HTERT RPE-1 (cell line): ENCODE data around the gene GGA3.

Experiments used
- in situ Hi-C: fragments of 300-500 bp; cut with MboI; formaldehyde crosslinking; loops from 4 replicates; pipeline ENCODE4 v1.14.3; 2020; ENCODE audit warnings: low sequenced_read_pairs

Gene GGA3

DNA sequence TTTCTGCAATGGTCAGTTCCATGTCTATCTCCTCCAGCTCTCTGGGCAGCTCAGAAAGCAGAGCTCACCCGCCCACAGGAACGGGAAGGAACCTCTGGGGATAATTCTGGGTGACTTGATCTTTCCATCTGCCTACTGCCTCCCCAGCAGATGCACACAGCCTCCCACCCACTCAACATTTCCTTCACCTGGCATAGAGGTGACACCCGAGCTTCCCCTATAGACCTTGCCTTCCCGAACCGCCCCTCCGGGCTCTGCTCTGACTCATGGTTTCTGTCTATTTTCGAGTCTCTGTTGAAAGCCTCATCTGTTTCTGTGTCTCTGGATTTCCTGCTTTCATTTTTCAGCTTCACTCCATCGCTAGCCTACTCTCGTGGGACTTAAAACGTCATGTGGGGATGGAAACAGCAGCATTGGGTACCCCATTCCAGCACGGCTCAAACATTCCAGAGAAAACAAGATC lies 11.4 kb downstream of the GGA3 start:
- in situ Hi-C loops = no loop called here

DNA sequence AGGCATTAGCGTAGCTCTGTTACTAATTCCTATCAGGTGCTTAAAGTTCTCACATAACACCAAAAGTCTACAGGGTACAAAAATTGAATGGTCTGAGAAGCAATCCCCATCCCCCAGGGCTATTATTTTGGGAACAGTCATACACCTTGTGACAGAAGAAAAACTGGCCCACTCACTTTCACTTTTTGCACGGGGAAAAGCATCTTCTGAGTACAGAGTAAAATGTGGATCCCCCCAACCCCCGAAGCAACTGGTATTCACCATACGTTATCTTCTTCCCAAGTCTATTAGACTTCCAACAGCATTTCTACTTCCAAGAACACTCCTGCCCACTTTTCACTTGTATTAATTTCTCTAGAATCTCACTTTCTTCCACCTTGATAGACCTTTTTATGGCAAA lies 11.8 kb downstream of the GGA3 start:
- in situ Hi-C loops = no loop called here

GRCh38 chr17:75246404-75246803 lies 15.0 kb downstream of the GGA3 start:
- in situ Hi-C loops = no loop called here

DNA sequence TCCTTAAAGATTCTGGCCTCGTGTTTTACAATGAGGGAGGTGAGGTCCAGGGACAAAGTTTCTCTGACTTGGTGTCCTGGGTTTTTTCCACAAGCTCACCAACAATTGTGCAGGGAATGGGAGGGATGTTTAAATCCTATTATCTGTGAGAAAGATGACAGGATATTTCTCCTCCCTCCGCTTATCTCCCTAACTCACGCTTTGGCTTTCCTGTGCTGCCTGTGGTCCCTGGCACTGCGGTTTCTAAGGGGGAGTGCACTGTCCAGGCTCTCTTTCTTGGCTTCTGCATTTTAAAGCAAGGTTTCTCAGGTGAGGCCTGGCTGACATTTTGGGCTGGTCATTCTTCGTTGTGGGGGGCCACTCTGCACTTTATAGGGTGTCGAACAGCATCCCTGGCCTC lies 16.4 kb downstream of the GGA3 start:
- in situ Hi-C loops = no loop called here

DNA sequence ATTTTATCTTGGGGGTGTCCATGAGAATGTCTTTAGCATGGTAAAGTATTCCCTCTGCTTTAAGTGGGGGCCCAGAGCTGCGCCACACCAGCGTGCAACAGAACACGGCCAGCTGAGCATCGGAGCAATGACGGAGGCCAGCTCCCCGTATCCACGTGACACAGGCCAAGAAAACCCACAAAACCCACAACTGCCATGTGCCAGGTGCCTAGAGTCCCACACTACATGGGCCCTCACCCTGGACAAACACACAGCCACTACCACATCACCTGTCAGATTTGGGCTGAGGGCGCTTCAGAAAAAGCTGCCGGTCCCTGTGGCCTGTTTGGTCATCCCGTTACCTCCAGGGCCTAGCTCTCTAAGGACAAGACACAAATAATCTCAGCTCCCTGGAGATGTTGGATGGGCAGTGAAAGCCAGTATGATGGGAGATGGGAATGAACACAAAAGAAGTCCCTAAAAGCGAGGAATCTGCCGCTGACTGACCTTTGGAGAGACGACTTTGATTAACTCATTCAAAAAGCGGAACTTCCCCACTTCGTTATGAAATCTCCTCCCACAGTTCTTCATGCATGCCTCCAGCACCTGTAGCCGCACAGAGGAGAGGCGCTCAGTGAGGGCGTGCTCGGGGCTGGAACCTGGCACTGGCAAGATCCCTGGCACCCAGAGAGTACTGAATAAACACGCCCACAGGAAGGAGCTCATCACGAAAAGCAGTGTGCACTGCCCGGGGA lies 17.1 kb downstream of the GGA3 start:
- in situ Hi-C loops = no loop called here

GRCh38 chr17:75242461-75243042 lies 18.9 kb downstream of the GGA3 start:
- in situ Hi-C loops = no loop called here

- in situ Hi-C loops = no loop called here
Observed at GRCh38 chr17:75241996-75242460, 19.4 kb downstream of the GGA3 start.

GRCh38 chr17:75241502-75241901 lies 19.9 kb downstream of the GGA3 start:
- in situ Hi-C loops = no loop called here

GRCh38 chr17:75241143-75241430 lies 20.3 kb downstream of the GGA3 start:
- in situ Hi-C loops = no loop called here

DNA sequence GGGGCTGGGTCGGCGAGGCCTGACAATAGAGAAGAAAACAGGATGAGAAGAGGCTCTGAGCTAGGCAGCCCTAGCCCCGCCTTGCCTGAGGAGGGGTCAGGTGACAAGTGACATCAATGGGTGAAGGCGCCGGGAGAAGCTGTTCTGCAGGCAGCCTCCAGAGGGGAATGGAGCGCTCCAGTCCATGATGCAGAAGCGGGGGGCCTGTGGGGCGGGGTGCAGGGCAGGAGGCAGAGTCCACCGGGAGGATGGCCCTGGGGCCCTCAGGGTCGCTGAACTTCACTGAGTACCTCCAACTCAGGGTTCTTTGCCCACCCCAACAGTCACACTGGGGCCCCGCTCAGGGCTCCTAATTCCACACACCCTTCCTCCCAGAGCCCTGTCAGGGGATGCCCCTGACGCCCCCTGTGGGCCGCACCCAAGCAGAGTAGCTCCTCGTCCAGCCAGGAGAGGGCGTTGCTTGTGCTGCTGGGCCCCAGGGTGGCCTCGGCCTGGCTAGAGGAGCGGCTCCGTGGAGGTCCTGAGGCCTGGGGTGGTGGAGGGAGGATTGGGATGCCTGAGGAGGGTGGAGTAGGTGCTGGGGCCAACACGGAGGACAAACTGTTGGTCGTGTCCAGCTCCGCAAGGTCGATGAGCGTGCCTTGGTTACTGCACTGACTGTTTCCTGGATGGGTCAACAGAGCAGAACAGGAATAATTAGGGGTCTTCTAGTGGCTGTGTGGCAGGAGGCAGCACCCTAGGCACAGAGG lies 20.8 kb downstream of the GGA3 start:
- in situ Hi-C loops = no loop called here

- in situ Hi-C loops = no loop called here
Observed at GRCh38 chr17:75239778-75240393, 21.5 kb downstream of the GGA3 start.

DNA sequence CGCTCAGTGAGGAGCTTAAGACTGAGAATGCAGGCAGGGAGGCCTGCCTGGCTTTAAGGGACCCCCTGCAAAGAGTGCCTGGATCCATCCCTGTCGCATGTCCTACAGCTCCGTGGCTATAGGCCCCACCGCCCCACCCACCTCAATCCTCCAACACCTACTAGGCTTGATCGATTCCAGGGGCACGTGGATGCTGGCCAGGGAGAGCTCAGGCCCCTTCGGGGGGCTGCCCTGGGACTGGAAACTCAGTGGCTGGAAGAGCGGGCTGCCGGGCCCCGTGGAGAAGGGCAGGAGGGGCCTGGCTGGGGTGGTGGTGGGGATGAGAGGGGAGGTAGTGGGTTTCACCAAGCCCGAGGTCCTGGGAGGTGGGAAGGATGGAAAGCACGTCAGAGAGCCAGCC lies 22.2 kb downstream of the GGA3 start:
- in situ Hi-C loops = no loop called here

DNA sequence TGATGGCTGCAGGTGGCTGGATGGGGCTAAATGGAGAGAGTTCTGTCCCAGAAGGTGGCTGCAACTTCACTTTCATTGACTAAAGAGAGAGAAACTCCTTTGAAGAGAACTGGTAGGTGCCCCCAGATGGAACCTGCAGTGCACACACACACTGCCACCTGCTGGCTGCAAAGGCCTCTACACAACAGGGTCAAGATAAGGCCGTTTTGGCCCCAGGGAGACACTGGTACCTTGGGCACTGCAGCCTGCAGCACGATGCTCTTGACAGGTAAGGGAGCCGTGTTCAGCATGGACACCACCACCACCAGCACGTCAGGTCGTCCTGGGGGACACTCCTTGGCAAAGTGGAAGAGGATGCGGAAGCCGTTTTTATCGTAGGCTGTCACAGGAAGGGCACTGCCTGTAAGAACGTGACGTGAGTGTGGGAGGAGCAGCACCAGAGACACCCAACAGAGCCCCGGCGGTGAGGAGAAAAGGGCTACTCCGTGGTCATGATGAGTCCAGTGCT lies 22.7 kb downstream of the GGA3 start:
- in situ Hi-C loops = no loop called here

- in situ Hi-C loops = no loop called here
Observed at GRCh38 chr17:75238020-75238580, 23.3 kb downstream of the GGA3 start.

- in situ Hi-C loops = no loop called here
Observed at GRCh38 chr17:75237100-75238014, 24.0 kb downstream of the GGA3 start.

GRCh38 chr17:75232786-75233185 lies 28.6 kb downstream of the GGA3 start:
- in situ Hi-C loops = no loop called here

DNA sequence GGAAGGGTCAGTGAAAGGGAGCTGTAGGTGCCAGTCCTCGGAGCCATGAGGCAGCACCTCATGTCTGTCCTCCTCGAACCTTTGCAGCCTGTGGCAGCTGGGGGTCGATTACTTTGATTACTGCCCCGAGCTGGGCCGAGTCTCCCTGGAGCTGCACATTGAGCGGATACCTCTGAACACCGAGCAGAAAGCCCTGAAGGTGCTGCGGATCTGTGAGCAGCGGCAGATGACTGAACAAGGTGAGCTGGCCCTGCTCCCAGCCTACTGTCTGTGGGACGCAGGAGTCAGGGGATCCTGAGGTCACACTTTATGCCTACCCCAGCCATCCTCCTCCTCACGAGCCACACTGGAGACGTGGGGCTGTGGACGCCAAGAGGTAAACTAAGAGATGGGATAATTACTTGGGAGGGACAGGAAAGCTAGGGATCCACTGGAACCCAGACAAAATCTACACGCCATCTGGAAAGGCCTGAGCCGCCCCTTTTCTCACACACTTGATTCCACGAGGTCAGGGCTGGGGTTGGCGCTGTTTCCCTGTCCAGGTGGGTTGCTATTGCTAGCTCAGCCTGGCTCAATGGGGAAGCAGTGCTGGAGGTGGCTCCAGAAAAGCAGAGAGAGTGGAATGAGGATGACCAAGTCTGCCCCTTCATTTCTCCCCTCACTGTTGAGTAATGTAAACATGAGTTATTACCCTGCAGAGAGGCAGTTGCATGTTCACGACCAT lies 29.5 kb downstream of the GGA3 start:
- in situ Hi-C loops = no loop called here

- in situ Hi-C loops = no loop called here
Observed at GRCh38 chr17:75231071-75231470, 30.3 kb downstream of the GGA3 start.

DNA sequence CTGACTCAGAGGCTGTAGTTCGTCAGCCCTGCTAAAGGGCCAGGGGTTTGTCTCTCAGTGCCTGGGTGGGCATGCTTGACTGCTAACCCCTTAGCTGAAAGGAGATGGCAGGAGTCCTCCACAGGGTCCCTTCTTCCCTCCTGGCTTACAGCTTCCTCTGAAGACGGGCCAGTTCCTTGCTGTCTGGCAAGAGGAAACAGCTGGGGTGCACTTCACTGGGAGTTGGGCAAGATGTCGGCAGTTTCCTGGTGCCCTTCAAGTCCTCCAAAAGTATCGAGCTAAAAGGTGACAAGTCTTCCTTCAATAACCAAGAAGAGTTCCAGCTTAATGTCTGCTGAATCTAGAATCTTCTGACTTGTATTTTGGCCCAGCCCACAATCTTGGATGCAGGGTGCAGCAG lies 32.6 kb downstream of the GGA3 start:
- in situ Hi-C loops = no loop called here
